CD4-positive, alpha-beta T cell treated with Interleukin-1 beta for 1 hour (primary cell): ENCODE measurements around the gene GPR150.

Experiments
- DNase-seq, 2 donors: peaks; one replicate each; pipeline ENCODE4 v3.0.0-alpha.2; 2020 to 2022

GPR150 gene

GRCh38 chr5:95654196-95654595 lies 34.3 kb downstream of the GPR150 start:
- DNase-seq: no peak

GRCh38 chr5:95655575-95655974 lies 35.7 kb downstream of the GPR150 start:
- DNase-seq: no peak

- no peak for DNase-seq
Observed at GRCh38 chr5:95660060-95660459, 40.2 kb downstream of the GPR150 start.

GRCh38 chr5:95662946-95663345 lies 43.1 kb downstream of the GPR150 start:
- DNase-seq: no peak

GRCh38 chr5:95664204-95664786 lies 44.4 kb downstream of the GPR150 start:
- DNase-seq: peak in 1 of 2 donors; percentile 46

- no peak for DNase-seq
Observed at GRCh38 chr5:95667061-95667618, 47.3 kb downstream of the GPR150 start.

- DNase-seq: no peak
Observed at GRCh38 chr5:95667678-95668077, 47.8 kb downstream of the GPR150 start.

GRCh38 chr5:95668216-95668615 lies 48.3 kb downstream of the GPR150 start:
- DNase-seq: no peak

GRCh38 chr5:95668728-95669127 lies 48.8 kb downstream of the GPR150 start:
- no peak for DNase-seq

GRCh38 chr5:95669540-95669939 lies 49.7 kb downstream of the GPR150 start:
- no peak for DNase-seq

GRCh38 chr5:95669985-95670384 lies 50.1 kb downstream of the GPR150 start:
- no peak for DNase-seq

GRCh38 chr5:95670568-95670967 lies 50.7 kb downstream of the GPR150 start:
- no peak for DNase-seq
